Left lung (tissue), 10 donors: ENCODE results near the gene POP4. TPM values are rescaled to one million over a fixed set of nuclear protein-coding genes. Genes with fewer than 3 reads are reported as not detected.

ENCODE experiments used
- ATAC-seq: fragments of 200-7000 bp; cut with Tn5 transposase; one replicate; pipeline ENCODE4 v1.9.1; 2020; ENCODE audit warnings: moderate library complexity
- DNase-seq, 4 donors: peaks; one replicate each; pipeline ENCODE4 v3.0.0-alpha.2; 2013 to 2020
- H3K27ac ChIP-seq, 2 donors: fragments of 200-600 bp; sonication (generic) in 1 of 2; one replicate each; pipeline versions ENCODE4 v1.5.0 to v1.8.0; 2020 to 2021
- H3K27me3 ChIP-seq, 2 donors: fragments of 200-600 bp; sonication (generic) in 1 of 2; one replicate each; pipeline versions ENCODE4 v1.5.0 to v1.8.0; 2020 to 2021
- H3K36me3 ChIP-seq, 2 donors: fragments of 200-600 bp; sonication (generic) in 1 of 2; one replicate each; pipeline versions ENCODE4 v1.5.0 to v1.8.0; 2020 to 2021
- H3K4me1 ChIP-seq, 2 donors: fragments of 200-600 bp; one replicate each; pipeline ENCODE4 v1.8.0; 2021
- H3K4me3 ChIP-seq, 2 donors: fragments of 200-600 bp; sonication (generic) in 1 of 2; one replicate each; pipeline versions ENCODE4 v1.5.0 to v1.8.0; 2020 to 2021; ENCODE audit warnings: mild to moderate bottlenecking in 1 of 2
- H3K9me3 ChIP-seq, 2 donors: fragments of 200-600 bp; sonication (generic) in 1 of 2; one replicate each; pipeline versions ENCODE4 v1.5.0 to v1.8.0; 2020 to 2021
- CTCF ChIP-seq, 2 donors: fragments of 200-600 bp; sonication (generic) in 1 of 2; IDR thresholded peaks; one replicate each; pipeline versions ENCODE4 v1.5.0 to v1.8.0; 2021; ENCODE audit warnings: antibody characterized with exemption in 2 of 2
- intact Hi-C, 2 donors: fragments of 100-400 bp; cut with DNase I; formaldehyde crosslinking; loops; one replicate each; pipeline versions ENCODE4 v1.11.2 to v1.14.2; 2022
- polyA plus RNA-seq, 6 donors: library from polyadenylated mRNA; unstranded; fragments of 120-200 nt; gene quantifications; one replicate each; pipeline ENCODE4 v1.2.1, GENCODE V29; 2013; ENCODE audit not compliant: insufficient read length in 6 of 6
- total RNA-seq, 2 donors: library from RNA; stranded (reverse); fragmentation: NEBNext Ultra II Directional; extraction: Animal tissue kit (Norgen Biotek cat#: 25700); gene quantifications; one replicate each; pipeline ENCODE4 v1.2.1, GENCODE V29; 2021
- donor health status: DM: no; HTN: yes; CAD: no.
- donor health status: DM: no; HTN: no; CAD: no.

Gene POP4
- total and polyA plus RNA-seq, 8 donors, result 49.2 to 66.9 (median 54.4) TPM

DNA sequence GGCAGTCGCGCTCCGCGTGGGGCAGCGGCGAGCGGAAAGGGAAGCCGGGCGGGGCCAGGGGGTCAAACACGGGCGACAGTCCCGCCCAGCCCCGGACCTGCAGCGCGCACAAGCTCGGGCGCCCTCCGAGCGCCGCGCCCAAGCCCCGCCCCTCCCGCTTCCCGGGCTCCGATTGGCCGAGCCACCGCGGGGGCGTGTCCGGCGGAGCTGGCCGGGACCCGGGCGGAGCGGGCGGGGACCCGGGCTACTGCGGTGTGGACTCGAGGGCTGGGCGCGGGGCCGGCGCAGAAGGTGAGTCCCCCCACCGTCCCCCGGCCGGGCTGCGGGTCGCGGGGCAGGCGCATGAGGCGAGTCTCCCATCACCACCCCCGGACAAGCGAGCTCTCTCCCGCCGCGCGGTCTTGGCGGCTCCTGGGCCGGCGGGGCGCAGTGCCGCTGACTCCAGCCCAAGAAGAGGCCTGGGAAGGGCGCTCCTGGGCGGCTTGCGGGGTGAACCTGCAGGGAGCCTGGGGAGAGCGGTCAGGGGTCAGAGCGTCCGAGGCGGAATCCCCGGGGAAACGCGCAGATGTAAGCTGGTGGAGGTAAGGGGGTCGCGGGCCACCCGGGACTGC is 59.2 kb downstream of the POP4 start, which contains the start of gene PLEKHF1:
PLEKHF1 (plus strand) TSS at position 247 of the 611 bp plus-strand sequence. CDS start 8,379 bp downstream, outside the sequence.
- Histone ChIP-seq H3K27ac (peak within 1 kb of the TSS; percentile 77 to 81), H3K9me3 (no peaks in the 10 kb centered on the region), H3K4me1 (peaks cover 13 to 50% of the 10 kb centered on the region in 2 donors), H3K4me3 (peak within 1 kb of the TSS; percentile 61 to 68), H3K36me3 (no peaks in the 10 kb centered on the region), H3K27me3 (peaks cover 0 to 12% of the 10 kb centered on the region in 2 donors)
- intact Hi-C loops, result no loop called here
- peak; percentile 97 for ATAC-seq
- peak; percentile 77 to 96 (median 87) for DNase-seq
- TF ChIP-seq CTCF (IDR thresholded peaks at IDR 0.05), result no peak

GRCh38 chr19:29665826-29666577 is 59.9 kb downstream of the POP4 start:
- peak; percentile 26 for ATAC-seq
- intact Hi-C loops, result no loop called here
- Histone ChIP-seq H3K9me3 (no peaks in the 10 kb centered on the region), H3K36me3 (no peaks in the 10 kb centered on the region), H3K27ac (peak overlapping the region; percentile 77 to 81), H3K4me1 (peaks cover 13 to 57% of the 10 kb centered on the region in 2 donors), H3K4me3 (peak overlapping the region; percentile 61 to 68), H3K27me3 (peaks cover 0 to 12% of the 10 kb centered on the region in 2 donors)
- peak in 1 of 4 donors; percentile 70 for DNase-seq
- no peak for TF ChIP-seq CTCF (IDR thresholded peaks at IDR 0.05)

Other genes with a start within 250 kb of the POP4 start
- gene VSTM2B, start 80.3 kb upstream of the POP4 start, total RNA-seq, result not detected
- gene VSTM2B, start 80.3 kb upstream of the POP4 start, polyA plus RNA-seq, result not detected
- 1 to 10 TPM; 6.1 to 8.5 TPM for gene PLEKHF1, start 59.2 kb downstream of the POP4 start, total RNA-seq
- 1 to 10 TPM in 5 of 6 donors, under 1 TPM in 1; 1.00 to 1.7 (median 1.1) TPM for gene PLEKHF1, start 59.2 kb downstream of the POP4 start, polyA plus RNA-seq
- 10 to 100 TPM; 20.3 to 22.7 TPM for gene C19orf12, start 109.0 kb downstream of the POP4 start, total RNA-seq
- gene C19orf12, start 109.0 kb downstream of the POP4 start, polyA plus RNA-seq, result 10 to 100 TPM; 18.6 to 25.6 (median 21.7) TPM
- 1 to 10 TPM; 4.2 to 4.7 TPM for gene CCNE1, start 205.7 kb downstream of the POP4 start, total RNA-seq
- gene CCNE1, start 205.7 kb downstream of the POP4 start, polyA plus RNA-seq, result 1 to 10 TPM; 3.6 to 5.8 (median 4.4) TPM